ENCODE measurements around the gene MYO1C.
"Not testable (repeated sequence)": the region's sequence is repeated elsewhere in the genome, so short reads cannot be mapped to it uniquely, and the experiment has no call there.

The MYO1C gene

DNA sequence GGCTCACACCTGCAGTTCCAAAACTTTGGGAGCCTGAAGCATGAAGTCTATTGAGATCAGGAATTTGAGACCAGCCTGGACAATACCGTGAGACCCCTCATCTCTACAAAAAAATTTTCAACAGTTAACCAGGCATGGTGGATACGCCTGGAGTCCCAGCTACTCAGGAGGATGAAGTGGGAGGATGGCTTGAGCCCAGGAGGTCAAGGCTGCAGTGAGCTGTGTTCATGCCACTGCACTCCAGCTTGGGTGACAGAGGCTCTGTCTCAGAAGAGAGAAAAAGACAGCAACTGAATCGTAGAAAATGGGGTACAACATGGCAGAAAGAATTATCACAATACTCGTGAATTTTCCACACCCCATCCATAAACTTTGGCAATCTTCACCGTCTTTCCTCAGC is 39.6 kb downstream of the MYO1C start:
- Histone ChIP-seq H3K27ac (replicated peaks) (no peak overlapping the region), H3K27me3 (ENCODE audit: insufficient read depth, poor library complexity, severe bottlenecking) (no peaks in the 10 kb centered on the region), H3K4me3 (replicated peaks; ENCODE audit: insufficient read depth, low read length) (no peak overlapping the region)
- no peak for TF ChIP-seq SPI1 (IDR thresholded peaks at IDR 0.05; ENCODE audit: borderline replicate concordance, low read depth)
- no peak for DNase-seq (ENCODE audit: low read depth in 1 of 2, low spot score in 1 of 2)

DNA sequence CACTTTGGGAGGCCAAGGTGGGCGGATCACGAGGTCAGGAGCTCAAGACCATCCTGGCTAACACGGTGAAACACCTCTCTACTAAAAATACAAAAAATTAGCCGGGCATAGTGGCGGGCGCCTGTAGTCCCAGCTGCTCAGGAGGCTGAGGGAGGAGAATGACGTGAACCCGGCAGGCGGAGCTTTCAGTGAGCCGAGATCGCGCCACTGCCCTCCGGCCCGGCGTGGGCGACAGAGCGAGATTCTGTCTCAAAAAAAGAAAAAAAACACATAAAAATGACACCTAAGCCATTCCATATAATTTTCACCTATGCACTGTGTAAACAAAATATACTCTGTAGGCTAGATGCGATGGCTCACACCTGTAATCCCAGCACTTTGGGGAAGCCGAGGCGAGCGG is 42.2 kb downstream of the MYO1C start:
- H3K4me3 ChIP-seq (replicated peaks; ENCODE audit: insufficient read depth, low read length); DNase-seq (ENCODE audit: low read depth in 1 of 2, low spot score in 1 of 2); H3K27me3 ChIP-seq (ENCODE audit: insufficient read depth, poor library complexity, severe bottlenecking); H3K27ac ChIP-seq (replicated peaks): not testable (repeated sequence)

DNA sequence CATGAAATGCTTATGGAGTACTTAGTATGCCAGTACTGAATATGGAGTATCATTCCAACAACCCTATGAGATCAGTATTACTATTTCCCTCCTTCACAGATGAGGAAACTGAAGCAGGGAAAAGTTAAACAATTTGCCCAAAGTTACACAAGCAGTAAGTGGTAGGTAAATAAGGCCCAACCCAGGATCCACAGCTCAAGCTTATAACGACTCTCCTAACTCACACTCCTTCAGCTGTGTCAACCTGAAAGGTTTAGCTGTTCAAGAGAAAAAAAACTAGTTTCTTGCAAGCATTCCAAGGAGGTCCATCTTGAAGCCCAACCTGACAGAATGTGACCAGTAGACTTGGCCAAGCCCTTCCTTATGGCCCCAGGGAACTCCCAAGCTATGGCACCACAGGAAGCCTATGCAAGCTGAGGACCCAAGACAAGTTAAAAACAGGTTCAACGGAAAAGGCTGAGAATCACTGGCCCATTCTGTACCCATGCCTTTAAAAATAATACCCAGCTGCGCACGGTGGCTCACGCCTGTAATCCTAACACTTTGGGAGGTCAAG is 43.0 kb downstream of the MYO1C start:
- DNase-seq (ENCODE audit: low read depth in 1 of 2, low spot score in 1 of 2) = no peak
- TF ChIP-seq GABPA (IDR thresholded peaks at IDR 0.05; ENCODE audit: low read depth) (no peak), SPI1 (IDR thresholded peaks at IDR 0.05; ENCODE audit: borderline replicate concordance, low read depth) (no peak)
- Histone ChIP-seq H3K4me3 (replicated peaks; ENCODE audit: insufficient read depth, low read length) (no peak overlapping the region), H3K27me3 (ENCODE audit: insufficient read depth, poor library complexity, severe bottlenecking) (no peaks in the 10 kb centered on the region), H3K27ac (replicated peaks) (no peak overlapping the region)

DNA sequence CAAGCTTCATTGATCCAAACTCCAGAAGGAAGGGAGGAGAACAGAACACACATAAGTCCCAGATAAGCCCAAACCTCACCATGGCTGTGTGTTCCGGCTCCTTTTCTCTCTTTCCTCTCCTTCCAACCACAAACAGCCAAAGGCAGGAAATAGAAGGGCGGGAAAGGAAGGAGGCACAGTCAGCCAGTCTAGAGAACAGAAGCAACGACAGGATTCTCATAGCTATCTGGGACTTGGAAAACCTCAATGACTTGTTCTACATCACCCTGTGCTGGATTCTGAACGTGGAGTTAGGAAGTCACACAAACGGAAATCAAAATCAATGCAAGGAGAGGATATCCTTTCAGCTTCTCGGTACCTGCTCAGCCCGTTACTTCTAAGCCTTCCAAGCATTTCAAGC is 45.4 kb downstream of the MYO1C start:
- Histone ChIP-seq H3K27me3 (ENCODE audit: insufficient read depth, poor library complexity, severe bottlenecking) (no peaks in the 10 kb centered on the region), H3K4me3 (replicated peaks; ENCODE audit: insufficient read depth, low read length) (no peak overlapping the region), H3K27ac (replicated peaks) (no peak overlapping the region)
- no peak for DNase-seq (ENCODE audit: low read depth in 1 of 2, low spot score in 1 of 2)
- TF ChIP-seq, protein P1, sequence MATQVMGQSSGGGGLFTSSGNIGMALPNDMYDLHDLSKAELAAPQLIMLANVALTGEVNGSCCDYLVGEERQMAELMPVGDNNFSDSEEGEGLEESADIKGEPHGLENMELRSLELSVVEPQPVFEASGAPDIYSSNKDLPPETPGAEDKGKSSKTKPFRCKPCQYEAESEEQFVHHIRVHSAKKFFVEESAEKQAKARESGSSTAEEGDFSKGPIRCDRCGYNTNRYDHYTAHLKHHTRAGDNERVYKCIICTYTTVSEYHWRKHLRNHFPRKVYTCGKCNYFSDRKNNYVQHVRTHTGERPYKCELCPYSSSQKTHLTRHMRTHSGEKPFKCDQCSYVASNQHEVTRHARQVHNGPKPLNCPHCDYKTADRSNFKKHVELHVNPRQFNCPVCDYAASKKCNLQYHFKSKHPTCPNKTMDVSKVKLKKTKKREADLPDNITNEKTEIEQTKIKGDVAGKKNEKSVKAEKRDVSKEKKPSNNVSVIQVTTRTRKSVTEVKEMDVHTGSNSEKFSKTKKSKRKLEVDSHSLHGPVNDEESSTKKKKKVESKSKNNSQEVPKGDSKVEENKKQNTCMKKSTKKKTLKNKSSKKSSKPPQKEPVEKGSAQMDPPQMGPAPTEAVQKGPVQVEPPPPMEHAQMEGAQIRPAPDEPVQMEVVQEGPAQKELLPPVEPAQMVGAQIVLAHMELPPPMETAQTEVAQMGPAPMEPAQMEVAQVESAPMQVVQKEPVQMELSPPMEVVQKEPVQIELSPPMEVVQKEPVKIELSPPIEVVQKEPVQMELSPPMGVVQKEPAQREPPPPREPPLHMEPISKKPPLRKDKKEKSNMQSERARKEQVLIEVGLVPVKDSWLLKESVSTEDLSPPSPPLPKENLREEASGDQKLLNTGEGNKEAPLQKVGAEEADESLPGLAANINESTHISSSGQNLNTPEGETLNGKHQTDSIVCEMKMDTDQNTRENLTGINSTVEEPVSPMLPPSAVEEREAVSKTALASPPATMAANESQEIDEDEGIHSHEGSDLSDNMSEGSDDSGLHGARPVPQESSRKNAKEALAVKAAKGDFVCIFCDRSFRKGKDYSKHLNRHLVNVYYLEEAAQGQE (IDR thresholded peaks at IDR 0.05; ENCODE audit: insufficient replicate concordance, low read depth) = no peak
- TF ChIP-seq, protein P2, sequence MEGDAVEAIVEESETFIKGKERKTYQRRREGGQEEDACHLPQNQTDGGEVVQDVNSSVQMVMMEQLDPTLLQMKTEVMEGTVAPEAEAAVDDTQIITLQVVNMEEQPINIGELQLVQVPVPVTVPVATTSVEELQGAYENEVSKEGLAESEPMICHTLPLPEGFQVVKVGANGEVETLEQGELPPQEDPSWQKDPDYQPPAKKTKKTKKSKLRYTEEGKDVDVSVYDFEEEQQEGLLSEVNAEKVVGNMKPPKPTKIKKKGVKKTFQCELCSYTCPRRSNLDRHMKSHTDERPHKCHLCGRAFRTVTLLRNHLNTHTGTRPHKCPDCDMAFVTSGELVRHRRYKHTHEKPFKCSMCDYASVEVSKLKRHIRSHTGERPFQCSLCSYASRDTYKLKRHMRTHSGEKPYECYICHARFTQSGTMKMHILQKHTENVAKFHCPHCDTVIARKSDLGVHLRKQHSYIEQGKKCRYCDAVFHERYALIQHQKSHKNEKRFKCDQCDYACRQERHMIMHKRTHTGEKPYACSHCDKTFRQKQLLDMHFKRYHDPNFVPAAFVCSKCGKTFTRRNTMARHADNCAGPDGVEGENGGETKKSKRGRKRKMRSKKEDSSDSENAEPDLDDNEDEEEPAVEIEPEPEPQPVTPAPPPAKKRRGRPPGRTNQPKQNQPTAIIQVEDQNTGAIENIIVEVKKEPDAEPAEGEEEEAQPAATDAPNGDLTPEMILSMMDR (IDR thresholded peaks at IDR 0.05; ENCODE audit: insufficient read depth, low read length) = no peak
- TF ChIP-seq SPI1 (IDR thresholded peaks at IDR 0.05; ENCODE audit: borderline replicate concordance, low read depth) (no peak), POLR2AphosphoS5 (IDR thresholded peaks at IDR 0.05; ENCODE audit: low read depth) (no peak), GABPA (IDR thresholded peaks at IDR 0.05; ENCODE audit: low read depth) (no peak)

DNA sequence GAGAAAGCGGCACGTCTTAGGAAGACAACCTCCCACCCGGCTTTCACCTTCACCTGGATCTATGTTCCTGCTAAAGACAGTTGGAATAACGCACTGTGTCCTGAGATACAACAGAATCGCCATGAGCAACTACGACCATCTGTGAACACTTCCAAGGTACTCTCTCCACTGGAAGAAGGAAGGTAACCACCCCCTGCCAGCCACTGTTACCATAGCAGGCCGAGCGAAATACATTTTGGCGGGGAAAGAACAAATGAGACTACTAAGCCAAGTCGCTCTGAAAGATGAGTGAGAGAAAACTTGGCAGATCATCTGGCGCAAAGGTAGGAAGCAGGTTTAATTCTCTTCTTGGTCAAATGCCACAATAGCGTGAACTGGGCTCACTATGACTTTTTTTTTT is 46.3 kb downstream of the MYO1C start:
- no peak for DNase-seq (ENCODE audit: low read depth in 1 of 2, low spot score in 1 of 2)

DNA sequence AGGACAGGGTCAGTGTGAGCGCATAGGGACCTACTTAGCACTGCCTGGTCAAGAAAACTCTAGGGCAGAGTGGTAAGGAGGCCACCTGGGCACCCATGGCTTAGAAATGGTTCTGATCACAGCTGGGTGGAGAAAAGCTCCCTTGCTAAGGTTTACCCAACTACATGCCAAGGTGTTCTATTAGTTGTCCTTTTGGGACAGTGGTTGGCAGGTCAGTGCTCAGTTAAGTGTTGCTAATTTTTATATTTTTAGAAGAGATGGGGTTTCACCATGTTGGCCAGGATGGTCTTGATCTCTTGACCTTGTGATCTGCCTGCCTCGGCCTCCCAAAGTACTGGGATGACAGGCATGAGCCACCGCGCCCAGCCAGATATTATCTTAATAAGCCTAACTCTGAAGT is 46.8 kb downstream of the MYO1C start:
- not testable (repeated sequence) for H3K27ac ChIP-seq (replicated peaks); H3K27me3 ChIP-seq (ENCODE audit: insufficient read depth, poor library complexity, severe bottlenecking); H3K4me3 ChIP-seq (replicated peaks; ENCODE audit: insufficient read depth, low read length); DNase-seq (ENCODE audit: low read depth in 1 of 2, low spot score in 1 of 2)

More for the DNA sequence above, 46.3 kb downstream of the MYO1C start:
- no peaks in the 10 kb centered on the region for H3K27me3 ChIP-seq (ENCODE audit: insufficient read depth, poor library complexity, severe bottlenecking)
- no peak overlapping the region for H3K4me3 ChIP-seq (replicated peaks; ENCODE audit: insufficient read depth, low read length)
- H3K27ac ChIP-seq (replicated peaks) = no peak overlapping the region
- TF ChIP-seq, protein P1 (IDR thresholded peaks at IDR 0.05; ENCODE audit: insufficient replicate concordance, low read depth) = no peak
- TF ChIP-seq POLR2AphosphoS5 (IDR thresholded peaks at IDR 0.05; ENCODE audit: low read depth) (no peak), GABPA (IDR thresholded peaks at IDR 0.05; ENCODE audit: low read depth) (no peak), SPI1 (IDR thresholded peaks at IDR 0.05; ENCODE audit: borderline replicate concordance, low read depth) (no peak)
- TF ChIP-seq, protein P2 (IDR thresholded peaks at IDR 0.05; ENCODE audit: insufficient read depth, low read length) = no peak

DNA sequence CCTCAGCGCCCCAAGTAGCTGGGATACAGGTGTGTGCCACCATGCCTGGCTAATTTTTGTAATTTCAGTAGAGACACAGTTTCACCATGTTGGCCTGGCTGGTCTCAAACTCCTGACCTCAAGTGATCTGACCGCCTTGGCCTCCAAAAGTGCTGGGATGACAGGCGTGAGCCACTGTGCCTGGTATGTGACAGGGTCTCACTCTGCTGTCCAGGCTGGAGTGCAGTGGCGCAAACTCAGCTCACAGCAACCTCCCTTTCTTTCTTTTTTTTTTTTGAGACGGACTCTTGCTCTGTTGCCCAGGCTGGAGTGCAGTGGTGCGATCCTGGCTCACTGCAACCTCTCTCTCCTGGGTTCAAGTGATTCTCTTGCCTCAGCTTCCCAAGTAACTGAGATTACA is 49.8 kb downstream of the MYO1C start:
- H3K4me3 ChIP-seq (replicated peaks; ENCODE audit: insufficient read depth, low read length); DNase-seq (ENCODE audit: low read depth in 1 of 2, low spot score in 1 of 2); H3K27me3 ChIP-seq (ENCODE audit: insufficient read depth, poor library complexity, severe bottlenecking); H3K27ac ChIP-seq (replicated peaks): not testable (repeated sequence)
